ENCODE results near the gene TLE1.
"Not testable (repeated sequence)": the region's sequence is repeated elsewhere in the genome, so short reads cannot be mapped to it uniquely, and the experiment has no call there.

Gene TLE1

GRCh38 chr9:81598811-81599210 is 90.5 kb downstream of the TLE1 start:
- no peak for TF ChIP-seq CTCF (conservative IDR thresholded peaks at IDR 0.05; ENCODE audit: low read depth, low read length)
- no peak overlapping the region for H3K4me3 ChIP-seq (ENCODE audit: low read depth, low read length)
- no peak for DNase-seq (ENCODE audit: low read depth)

- no peak for TF ChIP-seq CTCF (conservative IDR thresholded peaks at IDR 0.05; ENCODE audit: low read depth, low read length)
- no peak overlapping the region for H3K4me3 ChIP-seq (ENCODE audit: low read depth, low read length)
- no peak for DNase-seq (ENCODE audit: low read depth)
These were observed 91.2 kb downstream of the TLE1 start for GRCh38 chr9:81598123-81598497.

GRCh38 chr9:81597419-81598122 is 91.8 kb downstream of the TLE1 start:
- no peak overlapping the region for H3K4me3 ChIP-seq (ENCODE audit: low read depth, low read length)
- no peak for TF ChIP-seq CTCF (conservative IDR thresholded peaks at IDR 0.05; ENCODE audit: low read depth, low read length)
- no peak for DNase-seq (ENCODE audit: low read depth)

- no peak overlapping the region for H3K4me3 ChIP-seq (ENCODE audit: low read depth, low read length)
- no peak for DNase-seq (ENCODE audit: low read depth)
- TF ChIP-seq CTCF (conservative IDR thresholded peaks at IDR 0.05; ENCODE audit: low read depth, low read length): no peak
These were observed 92.5 kb downstream of the TLE1 start for GRCh38 chr9:81596679-81597418.

GRCh38 chr9:81595887-81596543 is 93.3 kb downstream of the TLE1 start:
- no peak for TF ChIP-seq CTCF (conservative IDR thresholded peaks at IDR 0.05; ENCODE audit: low read depth, low read length)
- peak; percentile 43 for DNase-seq (ENCODE audit: low read depth)
- no peak overlapping the region for H3K4me3 ChIP-seq (ENCODE audit: low read depth, low read length)

- DNase-seq (ENCODE audit: low read depth): peak; percentile 50
- not testable (repeated sequence) for H3K4me3 ChIP-seq (ENCODE audit: low read depth, low read length)
These were observed 94.1 kb downstream of the TLE1 start for GRCh38 chr9:81595293-81595692.

GRCh38 chr9:81594415-81594814 is 94.9 kb downstream of the TLE1 start:
- DNase-seq (ENCODE audit: low read depth): no peak
- H3K4me3 ChIP-seq (ENCODE audit: low read depth, low read length): no peak overlapping the region
- TF ChIP-seq CTCF (conservative IDR thresholded peaks at IDR 0.05; ENCODE audit: low read depth, low read length): no peak
